Spleen (tissue), 11 donors: ENCODE data around the gene NAPEPLD. TPM values are rescaled to one million over a fixed set of nuclear protein-coding genes. Genes with fewer than 3 reads are reported as not detected.

Experiments used
- DNase-seq: peaks from one replicate; pipeline ENCODE4 v3.0.0-alpha.2; 2020
- H3K27ac ChIP-seq, 8 donors: fragments of 200-600 bp; sonication (generic) in 7 of 8; 1 replicate in 4 of 8; 2 replicates in 4 of 8; pipeline versions ENCODE4 v1.5.0 to v1.8.0; 2016 to 2021; ENCODE audit warnings: inconsistent platforms in 4 of 8, mild to moderate bottlenecking in 4 of 8, moderate library complexity in 1 of 8
- H3K27me3 ChIP-seq, 7 donors: fragments of 200-600 bp; sonication (generic) in 6 of 7; replicated peaks in 1 of 7; 1 replicate in 4 of 7; 2 replicates in 3 of 7; pipeline versions ENCODE4 v1.5.0 to v1.8.0; 2016 to 2021; ENCODE audit warnings: inconsistent platforms in 3 of 7, mild to moderate bottlenecking in 1 of 7
- H3K36me3 ChIP-seq, 6 donors: fragments of 200-600 bp; sonication (generic) in 5 of 6; 1 replicate in 4 of 6; 2 replicates in 2 of 6; pipeline versions ENCODE4 v1.5.0 to v1.8.0; 2016 to 2021; ENCODE audit warnings: inconsistent platforms in 2 of 6
- H3K4me1 ChIP-seq, 6 donors: fragments of 200-600 bp; sonication (generic) in 5 of 6; 1 replicate in 3 of 6; 2 replicates in 3 of 6; pipeline versions ENCODE4 v1.5.0 to v1.8.0; 2016 to 2021; ENCODE audit warnings: inconsistent platforms in 3 of 6
- H3K4me3 ChIP-seq, 8 donors: fragments of 200-600 bp; sonication (generic) in 7 of 8; 1 replicate in 4 of 8; 2 replicates in 4 of 8; pipeline versions ENCODE4 v1.5.0 to v1.8.0; 2016 to 2021; ENCODE audit warnings: inconsistent platforms in 4 of 8, mild to moderate bottlenecking in 4 of 8, moderate library complexity in 2 of 8
- H3K9me3 ChIP-seq, 8 donors: fragments of 200-600 bp; sonication (generic) in 7 of 8; 1 replicate in 4 of 8; 2 replicates in 4 of 8; pipeline versions ENCODE4 v1.5.0 to v1.8.0; 2016 to 2021; ENCODE audit warnings: inconsistent platforms in 4 of 8
- POLR2A ChIP-seq, 3 donors: fragments of 450-650 bp; IDR thresholded peaks; one replicate each; pipeline ENCODE4 v1.5.1; 2017; ENCODE audit warnings: antibody characterized with exemption in 3 of 3, mild to moderate bottlenecking in 1 of 3
- POLR2AphosphoS5 ChIP-seq, 3 donors: sonication (generic); formaldehyde crosslinking; IDR thresholded peaks; one replicate each; pipeline ENCODE4 v1.5.1; 2017; ENCODE audit warnings: antibody characterized with exemption in 3 of 3
- WGBS, 5 donors: extraction: QIAGEN DNeasy Blood & Tissue Kit in 3 of 5; methylation state at CpG; one replicate each; pipeline versions ENCODE4 v1.1.5 to v1.1.7; 2013 to 2018; 5-methylcytosine and 5-hydroxymethylcytosine counted together
- intact Hi-C: fragments of 100-400 bp; cut with DNase I; formaldehyde crosslinking; loops from one replicate; pipeline ENCODE4 v1.15.0; 2023; ENCODE audit warnings: low total_unique reads
- polyA plus RNA-seq, 3 donors: library from polyadenylated mRNA; stranded (reverse); fragments of 200-250 nt; gene quantifications; one replicate each; pipeline ENCODE4 v1.2.1, GENCODE V29; 2013
- total RNA-seq, 7 donors: library from RNA; depleted of rRNA in 3 of 7; stranded (reverse); fragments of >200 nt in 3 of 7; fragmentation: NEBNext Ultra II Directional in 4 of 7; extraction: Animal tissue kit (Norgen Biotek cat#: 25700) in 4 of 7; gene quantifications; one replicate each; pipeline versions ENCODE4 v1.1.0 to v1.2.1, GENCODE V29; 2016 to 2021
- TF ChIP-seq, protein P1 (sequence below), 11 experiments: fragments of 200-600 bp in 7 of 11; fragments of 450-650 bp in 4 of 11; sonication (generic) in 4 of 11; IDR thresholded peaks in 8 of 11; conservative IDR thresholded peaks in 3 of 11; 1 replicate in 7 of 11; 2 replicates in 4 of 11; pipeline versions ENCODE4 v1.4.0 to v1.8.0; 2016 to 2021; ENCODE audit warnings: antibody characterized with exemption in 11 of 11, inconsistent platforms in 4 of 11, mild to moderate bottlenecking in 1 of 11
- donor health status: healthy with polysubstance abuse.
- donor health status: DM: no; HTN: no; CAD: no; lungs with moderate emphysema.
- donor health status: DM: no; HTN: no; CAD: no.
- donor health status: Bipolar disorder and iron deficiency.
- donor health status: healthy.
- donor health status: DM: no; HTN: no; CAD: no.
- donor health status: DM: yes; HTN: yes; CAD: no.

The NAPEPLD gene
- total and polyA plus RNA-seq, 10 donors = 3.5 to 40.4 (median 24.2) TPM

DNA sequence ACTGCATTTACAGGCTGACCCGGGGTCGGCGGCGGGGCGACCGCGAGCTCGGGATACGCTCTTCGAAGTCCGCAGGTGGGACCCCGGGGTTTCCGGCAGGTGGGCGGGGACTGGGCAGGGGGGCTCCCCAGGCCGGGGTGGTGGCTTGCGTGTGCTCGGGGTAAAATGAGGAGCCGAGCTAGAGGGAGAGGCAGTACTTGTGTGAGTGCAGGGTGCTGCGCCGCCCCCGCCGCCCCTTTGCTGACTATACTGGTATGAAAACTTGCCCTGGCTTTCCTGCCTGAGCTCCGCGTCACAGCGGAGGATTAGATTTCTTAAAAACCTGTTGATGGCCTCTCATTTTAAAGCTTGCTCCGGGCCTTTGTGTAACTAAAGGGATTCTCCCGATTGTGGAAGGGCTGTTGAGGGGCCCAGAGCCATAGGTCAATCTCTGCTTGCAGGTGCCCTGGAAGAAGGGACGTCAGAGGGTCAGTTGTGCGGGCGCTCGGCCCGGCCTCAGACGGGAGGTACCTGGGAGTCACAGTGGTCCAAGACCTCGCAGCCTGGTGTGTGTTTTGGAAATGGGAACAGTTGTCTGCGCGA, 73.5 kb downstream of the NAPEPLD start:
- TF ChIP-seq POLR2AphosphoS5 (IDR thresholded peaks at IDR 0.05) = no peak
- TF ChIP-seq POLR2A (IDR thresholded peaks at IDR 0.05) = no peak
- TF ChIP-seq, protein P1, sequence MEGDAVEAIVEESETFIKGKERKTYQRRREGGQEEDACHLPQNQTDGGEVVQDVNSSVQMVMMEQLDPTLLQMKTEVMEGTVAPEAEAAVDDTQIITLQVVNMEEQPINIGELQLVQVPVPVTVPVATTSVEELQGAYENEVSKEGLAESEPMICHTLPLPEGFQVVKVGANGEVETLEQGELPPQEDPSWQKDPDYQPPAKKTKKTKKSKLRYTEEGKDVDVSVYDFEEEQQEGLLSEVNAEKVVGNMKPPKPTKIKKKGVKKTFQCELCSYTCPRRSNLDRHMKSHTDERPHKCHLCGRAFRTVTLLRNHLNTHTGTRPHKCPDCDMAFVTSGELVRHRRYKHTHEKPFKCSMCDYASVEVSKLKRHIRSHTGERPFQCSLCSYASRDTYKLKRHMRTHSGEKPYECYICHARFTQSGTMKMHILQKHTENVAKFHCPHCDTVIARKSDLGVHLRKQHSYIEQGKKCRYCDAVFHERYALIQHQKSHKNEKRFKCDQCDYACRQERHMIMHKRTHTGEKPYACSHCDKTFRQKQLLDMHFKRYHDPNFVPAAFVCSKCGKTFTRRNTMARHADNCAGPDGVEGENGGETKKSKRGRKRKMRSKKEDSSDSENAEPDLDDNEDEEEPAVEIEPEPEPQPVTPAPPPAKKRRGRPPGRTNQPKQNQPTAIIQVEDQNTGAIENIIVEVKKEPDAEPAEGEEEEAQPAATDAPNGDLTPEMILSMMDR (IDR thresholded peaks at IDR 0.05 in 8 of 11, conservative IDR thresholded peaks at IDR 0.05 in 3 of 11) = no peak
- Histone ChIP-seq H3K4me1 (peaks cover 10 to 50% (median 34%) of the 10 kb centered on the region in 6 donors), H3K9me3 (no peaks in the 10 kb centered on the region), H3K4me3 (peak overlapping the region; percentile 33 to 94 (median 82)), H3K27ac (peak overlapping the region; percentile 85 to 96 (median 94)), H3K36me3 (no peaks in the 10 kb centered on the region), H3K27me3 (no peaks in the 10 kb centered on the region)
- intact Hi-C loops = no loop called here
- DNase-seq = peak; percentile 94
- WGBS, 5 donors = 1 to 6% (median 3%) methylated on average over 16 to 36 of the region's 36 CpGs

DNA sequence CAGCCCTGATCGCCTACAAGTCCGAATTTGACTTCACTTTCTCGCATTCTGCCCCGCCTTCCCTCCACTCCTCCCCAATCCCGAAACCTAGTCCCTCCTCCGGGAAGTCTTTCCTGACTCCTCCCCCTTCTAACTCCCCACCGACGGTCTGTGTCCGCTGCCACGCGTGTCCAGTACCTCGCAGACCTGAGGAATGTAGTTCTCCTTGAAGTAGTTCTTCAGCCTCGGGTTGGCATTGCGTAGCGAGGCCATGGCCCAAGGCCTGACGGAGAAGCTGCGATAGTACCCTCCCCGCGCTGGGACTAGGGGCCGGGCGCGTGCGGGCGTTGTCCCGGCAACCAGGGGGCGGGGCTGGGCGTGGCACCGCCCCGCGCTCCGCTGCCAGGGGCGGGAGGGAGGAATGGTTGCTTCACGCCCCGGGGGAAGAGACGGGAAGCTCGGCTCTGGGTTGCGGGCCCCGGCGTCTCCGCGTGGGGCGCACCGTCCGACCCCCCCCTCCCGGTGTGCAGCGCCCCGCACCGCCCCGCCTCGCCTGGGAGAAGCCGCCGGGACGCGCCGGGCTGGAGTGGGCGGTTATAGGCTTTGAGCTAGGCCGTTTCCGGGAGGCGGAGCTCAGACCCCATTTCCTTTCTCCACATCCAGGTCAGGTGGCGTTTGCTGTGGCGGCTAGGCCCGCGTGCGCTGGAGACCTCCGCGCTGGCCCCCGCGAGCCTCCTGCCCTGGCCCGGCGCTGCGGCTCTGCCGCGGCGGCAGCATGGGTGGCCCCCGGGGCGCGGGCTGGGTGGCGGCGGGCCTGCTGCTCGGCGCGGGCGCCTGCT, 74.2 kb downstream of the NAPEPLD start, which contains the start of the genes ARMC10 and FBXL13:
Gene ARMC10 (plus strand): TSS at position 622 of the 818 bp plus-strand sequence. CDS start 133 bp downstream, at position 755.
Gene FBXL13 (minus strand): TSS at position 278 of the 818 bp plus-strand sequence.
- TF ChIP-seq, protein P1 (IDR thresholded peaks at IDR 0.05 in 8 of 11, conservative IDR thresholded peaks at IDR 0.05 in 3 of 11) = peak in 9 of 11 experiments; percentile 18 to 74 (median 53)
- TF ChIP-seq POLR2AphosphoS5 (IDR thresholded peaks at IDR 0.05) (peak; percentile 74 to 86 (median 83)), POLR2A (IDR thresholded peaks at IDR 0.05) (peak in 1 of 3 donors; percentile 7)
- peak within 1 kb of the TSS; percentile 85 to 96 (median 94) for H3K27ac ChIP-seq
- no peaks in the 10 kb centered on the region for H3K9me3 ChIP-seq
- peak; percentile 98 for DNase-seq
- WGBS, 5 donors = 1 to 4% (median 1%) methylated on average over 32 to 83 of the region's 83 CpGs
- peak within 1 kb of the TSS; percentile 33 to 94 (median 82) for H3K4me3 ChIP-seq
- H3K27me3 ChIP-seq = no peaks in the 10 kb centered on the region
- H3K4me1 ChIP-seq = peaks cover 10 to 50% (median 34%) of the 10 kb centered on the region in 6 donors
- no peaks in the 10 kb centered on the region for H3K36me3 ChIP-seq
- intact Hi-C loops = no loop called here

DNA sequence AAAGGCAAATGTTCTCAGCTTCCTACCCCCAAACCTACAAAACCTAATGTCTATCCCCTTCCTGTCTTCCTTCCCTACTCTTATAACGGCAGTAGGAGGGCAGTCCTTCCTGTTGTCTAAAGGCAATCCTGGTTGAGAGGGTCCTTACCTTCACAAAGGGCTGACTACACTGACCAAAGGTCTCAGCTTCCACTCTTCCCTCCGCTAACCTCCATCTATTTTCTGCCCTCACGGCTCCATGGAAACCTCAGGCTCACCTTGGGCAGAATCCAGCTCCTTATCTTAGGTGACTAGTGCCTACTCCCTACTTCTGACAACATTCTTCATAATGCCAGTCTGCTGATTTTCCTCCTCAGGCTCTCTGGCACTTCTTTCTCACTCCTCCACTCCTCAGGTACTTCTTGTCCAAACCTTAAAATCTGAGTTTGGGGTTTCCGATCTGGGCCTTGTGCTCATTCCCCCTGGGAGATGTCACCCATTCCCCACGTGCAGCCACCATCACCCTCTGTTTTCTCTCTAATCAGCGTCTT, 74.8 kb downstream of the NAPEPLD start:
- Histone ChIP-seq H3K36me3 (no peaks in the 10 kb centered on the region), H3K27me3 (no peaks in the 10 kb centered on the region), H3K4me1 (peaks cover 10 to 50% (median 34%) of the 10 kb centered on the region in 6 donors), H3K9me3 (no peaks in the 10 kb centered on the region), H3K4me3 (peak overlapping the region; percentile 33 to 94 (median 82)), H3K27ac (peak overlapping the region; percentile 85 to 96 (median 94))
- no peak for TF ChIP-seq POLR2A (IDR thresholded peaks at IDR 0.05)
- no peak for TF ChIP-seq POLR2AphosphoS5 (IDR thresholded peaks at IDR 0.05)
- TF ChIP-seq, protein P1 (IDR thresholded peaks at IDR 0.05 in 8 of 11, conservative IDR thresholded peaks at IDR 0.05 in 3 of 11) = no peak
- DNase-seq = no peak
- 15 to 23% (median 21%) methylated on average over 6 of the region's 6 CpGs for WGBS, 5 donors
- intact Hi-C loops = no loop called here
